ENCODE measurements around the gene FBLN2.

The FBLN2 gene

GRCh38 chr3:13529196-13530112 is 19.5 kb upstream of the FBLN2 start:
- no peak overlapping the region for H3K4me3 ChIP-seq (ENCODE audit: low read depth, low read length)
- DNase-seq (ENCODE audit: low read depth): no peak

- no peak for DNase-seq (ENCODE audit: low read depth)
- no peak overlapping the region for H3K4me3 ChIP-seq (ENCODE audit: low read depth, low read length)
Measured at GRCh38 chr3:13530241-13531009, 18.5 kb upstream of the FBLN2 start.

GRCh38 chr3:13532085-13532484 is 16.8 kb upstream of the FBLN2 start:
- DNase-seq (ENCODE audit: low read depth): no peak

GRCh38 chr3:13532631-13533030 is 16.3 kb upstream of the FBLN2 start:
- no peak overlapping the region for H3K4me3 ChIP-seq (ENCODE audit: low read depth, low read length)
- DNase-seq (ENCODE audit: low read depth): no peak

More at GRCh38 chr3:13532085-13532484, 16.8 kb upstream of the FBLN2 start:
- H3K4me3 ChIP-seq (ENCODE audit: low read depth, low read length): no peak overlapping the region

- no peak overlapping the region for H3K4me3 ChIP-seq (ENCODE audit: low read depth, low read length)
- DNase-seq (ENCODE audit: low read depth): no peak
Measured at GRCh38 chr3:13533885-13534301, 15.0 kb upstream of the FBLN2 start.

- no peak overlapping the region for H3K4me3 ChIP-seq (ENCODE audit: low read depth, low read length)
- DNase-seq (ENCODE audit: low read depth): no peak
Measured at GRCh38 chr3:13535526-13535875, 13.4 kb upstream of the FBLN2 start.

GRCh38 chr3:13535905-13536304 is 13.0 kb upstream of the FBLN2 start:
- no peak for DNase-seq (ENCODE audit: low read depth)
- H3K4me3 ChIP-seq (ENCODE audit: low read depth, low read length): no peak overlapping the region

GRCh38 chr3:13536432-13536831 is 12.5 kb upstream of the FBLN2 start:
- H3K4me3 ChIP-seq (ENCODE audit: low read depth, low read length): no peak overlapping the region
- no peak for DNase-seq (ENCODE audit: low read depth)

- no peak overlapping the region for H3K4me3 ChIP-seq (ENCODE audit: low read depth, low read length)
- no peak for DNase-seq (ENCODE audit: low read depth)
Measured at GRCh38 chr3:13536832-13537231, 12.1 kb upstream of the FBLN2 start.

GRCh38 chr3:13537244-13537908 is 11.5 kb upstream of the FBLN2 start:
- no peak for DNase-seq (ENCODE audit: low read depth)
- no peak overlapping the region for H3K4me3 ChIP-seq (ENCODE audit: low read depth, low read length)

GRCh38 chr3:13537909-13538296 is 11.0 kb upstream of the FBLN2 start:
- no peak overlapping the region for H3K4me3 ChIP-seq (ENCODE audit: low read depth, low read length)
- peak; percentile 66 for DNase-seq (ENCODE audit: low read depth)

GRCh38 chr3:13538520-13539291 is 10.2 kb upstream of the FBLN2 start:
- H3K4me3 ChIP-seq (ENCODE audit: low read depth, low read length): no peak overlapping the region
- no peak for DNase-seq (ENCODE audit: low read depth)

GRCh38 chr3:13539292-13539638 is 9.7 kb upstream of the FBLN2 start:
- no peak for DNase-seq (ENCODE audit: low read depth)
- H3K4me3 ChIP-seq (ENCODE audit: low read depth, low read length): no peak overlapping the region

- no peak for DNase-seq (ENCODE audit: low read depth)
- no peak overlapping the region for H3K4me3 ChIP-seq (ENCODE audit: low read depth, low read length)
Measured at GRCh38 chr3:13539671-13540070, 9.3 kb upstream of the FBLN2 start.

- no peak for DNase-seq (ENCODE audit: low read depth)
- no peak overlapping the region for H3K4me3 ChIP-seq (ENCODE audit: low read depth, low read length)
Measured at GRCh38 chr3:13540297-13540995, 8.5 kb upstream of the FBLN2 start.

GRCh38 chr3:13541691-13542090 is 7.2 kb upstream of the FBLN2 start:
- no peak overlapping the region for H3K4me3 ChIP-seq (ENCODE audit: low read depth, low read length)
- no peak for DNase-seq (ENCODE audit: low read depth)

GRCh38 chr3:13542142-13542541 is 6.8 kb upstream of the FBLN2 start:
- no peak for DNase-seq (ENCODE audit: low read depth)
- no peak overlapping the region for H3K4me3 ChIP-seq (ENCODE audit: low read depth, low read length)

- peak; percentile 66 for DNase-seq (ENCODE audit: low read depth)
- H3K4me3 ChIP-seq (ENCODE audit: low read depth, low read length): no peak overlapping the region
Measured at GRCh38 chr3:13543253-13543652, 5.7 kb upstream of the FBLN2 start.

GRCh38 chr3:13544293-13544831 is 4.6 kb upstream of the FBLN2 start:
- no peak for DNase-seq (ENCODE audit: low read depth)
- H3K4me3 ChIP-seq (ENCODE audit: low read depth, low read length): no peak overlapping the region

All from skeletal muscle cell (primary cell).